ENCODE data around the gene DDX42. TPM values are rescaled to one million over a fixed set of nuclear protein-coding genes. Genes with fewer than 3 reads are reported as not detected.
"Not testable (repeated sequence)": the region's sequence is repeated elsewhere in the genome, so short reads cannot be mapped to it uniquely, and the experiment has no call there.

DDX42 gene
- polyA plus RNA-seq, 4 donors: 155 to 200 (median 186) TPM

GRCh38 chr17:63775420-63775819 is 1.4 kb downstream of the DDX42 start:
- no peak for DNase-seq (ENCODE audit: low read depth in 4 of 4, low spot score in 3 of 4)

- DNase-seq (ENCODE audit: low read depth in 4 of 4, low spot score in 3 of 4): no peak
These were observed 6.5 kb downstream of the DDX42 start for GRCh38 chr17:63780507-63780906.

- no peak for DNase-seq (ENCODE audit: low read depth in 4 of 4, low spot score in 3 of 4)
These were observed 7.0 kb downstream of the DDX42 start for GRCh38 chr17:63780928-63781327.

GRCh38 chr17:63783522-63783921 is 9.6 kb downstream of the DDX42 start:
- DNase-seq (ENCODE audit: low read depth in 4 of 4, low spot score in 3 of 4): no peak

- DNase-seq (ENCODE audit: low read depth in 4 of 4, low spot score in 3 of 4): no peak
These were observed 11.6 kb downstream of the DDX42 start for GRCh38 chr17:63785556-63785955.

GRCh38 chr17:63786117-63786516 is 12.1 kb downstream of the DDX42 start:
- no peak for DNase-seq (ENCODE audit: low read depth in 4 of 4, low spot score in 3 of 4)

- DNase-seq (ENCODE audit: low read depth in 4 of 4, low spot score in 3 of 4): no peak
These were observed 13.2 kb downstream of the DDX42 start for GRCh38 chr17:63786971-63787711.

- DNase-seq (ENCODE audit: low read depth in 4 of 4, low spot score in 3 of 4): no peak
These were observed 16.1 kb downstream of the DDX42 start for GRCh38 chr17:63790057-63790456.

- no peak for DNase-seq (ENCODE audit: low read depth in 4 of 4, low spot score in 3 of 4)
These were observed 18.2 kb downstream of the DDX42 start for GRCh38 chr17:63792055-63792729.

GRCh38 chr17:63796375-63796774 is 22.4 kb downstream of the DDX42 start:
- DNase-seq (ENCODE audit: low read depth in 4 of 4, low spot score in 3 of 4): not testable (repeated sequence)

GRCh38 chr17:63798572-63799106 is 24.7 kb downstream of the DDX42 start:
- DNase-seq (ENCODE audit: low read depth in 4 of 4, low spot score in 3 of 4): no peak

- no peak for DNase-seq (ENCODE audit: low read depth in 4 of 4, low spot score in 3 of 4)
These were observed 26.8 kb downstream of the DDX42 start for GRCh38 chr17:63800783-63801182.

GRCh38 chr17:63804328-63804727 is 30.4 kb downstream of the DDX42 start:
- DNase-seq (ENCODE audit: low read depth in 4 of 4, low spot score in 3 of 4): no peak

- DNase-seq (ENCODE audit: low read depth in 4 of 4, low spot score in 3 of 4): no peak
These were observed 31.6 kb downstream of the DDX42 start for GRCh38 chr17:63805591-63805990.

- no peak for DNase-seq (ENCODE audit: low read depth in 4 of 4, low spot score in 3 of 4)
These were observed 36.0 kb downstream of the DDX42 start for GRCh38 chr17:63809970-63810369.

GRCh38 chr17:63816123-63816522 is 42.2 kb downstream of the DDX42 start:
- no peak for DNase-seq (ENCODE audit: low read depth in 4 of 4, low spot score in 3 of 4)

GRCh38 chr17:63816669-63817068 is 42.7 kb downstream of the DDX42 start:
- no peak for DNase-seq (ENCODE audit: low read depth in 4 of 4, low spot score in 3 of 4)

GRCh38 chr17:63817736-63818385 is 43.9 kb downstream of the DDX42 start:
- no peak for DNase-seq (ENCODE audit: low read depth in 4 of 4, low spot score in 3 of 4)

- DNase-seq (ENCODE audit: low read depth in 4 of 4, low spot score in 3 of 4): no peak
These were observed 45.2 kb downstream of the DDX42 start for GRCh38 chr17:63819131-63819530.

GRCh38 chr17:63819585-63820537 is 45.9 kb downstream of the DDX42 start:
- DNase-seq (ENCODE audit: low read depth in 4 of 4, low spot score in 3 of 4): no peak

Measured in left renal pelvis (tissue), 4 donors.